Measurements from ENCODE around the gene ZFYVE28. TPM values are rescaled to one million over a fixed set of nuclear protein-coding genes. Genes with fewer than 3 reads are reported as not detected.

Gene ZFYVE28
- total and polyA plus RNA-seq, 12 donors = 4.3 to 24.6 (median 16.0) TPM

GRCh38 chr4:2324891-2325290, 93.6 kb downstream of the ZFYVE28 start:
- H3K4me1 ChIP-seq (replicated peaks in 1 of 2) = no peaks in the 10 kb centered on the region
- H3K27me3 ChIP-seq = no peaks in the 10 kb centered on the region
- H3K27ac ChIP-seq = no peak overlapping the region
- no peaks in the 10 kb centered on the region for H3K36me3 ChIP-seq (replicated peaks in 1 of 2)
- WGBS, 4 donors = 81 to 84% (median 83%) methylated on average over 1 of the region's 1 CpG
- TF ChIP-seq, protein P1, sequence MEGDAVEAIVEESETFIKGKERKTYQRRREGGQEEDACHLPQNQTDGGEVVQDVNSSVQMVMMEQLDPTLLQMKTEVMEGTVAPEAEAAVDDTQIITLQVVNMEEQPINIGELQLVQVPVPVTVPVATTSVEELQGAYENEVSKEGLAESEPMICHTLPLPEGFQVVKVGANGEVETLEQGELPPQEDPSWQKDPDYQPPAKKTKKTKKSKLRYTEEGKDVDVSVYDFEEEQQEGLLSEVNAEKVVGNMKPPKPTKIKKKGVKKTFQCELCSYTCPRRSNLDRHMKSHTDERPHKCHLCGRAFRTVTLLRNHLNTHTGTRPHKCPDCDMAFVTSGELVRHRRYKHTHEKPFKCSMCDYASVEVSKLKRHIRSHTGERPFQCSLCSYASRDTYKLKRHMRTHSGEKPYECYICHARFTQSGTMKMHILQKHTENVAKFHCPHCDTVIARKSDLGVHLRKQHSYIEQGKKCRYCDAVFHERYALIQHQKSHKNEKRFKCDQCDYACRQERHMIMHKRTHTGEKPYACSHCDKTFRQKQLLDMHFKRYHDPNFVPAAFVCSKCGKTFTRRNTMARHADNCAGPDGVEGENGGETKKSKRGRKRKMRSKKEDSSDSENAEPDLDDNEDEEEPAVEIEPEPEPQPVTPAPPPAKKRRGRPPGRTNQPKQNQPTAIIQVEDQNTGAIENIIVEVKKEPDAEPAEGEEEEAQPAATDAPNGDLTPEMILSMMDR (IDR thresholded peaks at IDR 0.05) = no peak
- no peak for TF ChIP-seq POLR2A (IDR thresholded peaks at IDR 0.05)
- DNase-seq = no peak
- intact Hi-C loops (cut with DNase I) = no loop called here
- no peak overlapping the region for H3K4me3 ChIP-seq
- peaks cover 0 to 10% (median 4%) of the 10 kb centered on the region in 3 donors for H3K9me3 ChIP-seq (replicated peaks in 1 of 3)

DNA sequence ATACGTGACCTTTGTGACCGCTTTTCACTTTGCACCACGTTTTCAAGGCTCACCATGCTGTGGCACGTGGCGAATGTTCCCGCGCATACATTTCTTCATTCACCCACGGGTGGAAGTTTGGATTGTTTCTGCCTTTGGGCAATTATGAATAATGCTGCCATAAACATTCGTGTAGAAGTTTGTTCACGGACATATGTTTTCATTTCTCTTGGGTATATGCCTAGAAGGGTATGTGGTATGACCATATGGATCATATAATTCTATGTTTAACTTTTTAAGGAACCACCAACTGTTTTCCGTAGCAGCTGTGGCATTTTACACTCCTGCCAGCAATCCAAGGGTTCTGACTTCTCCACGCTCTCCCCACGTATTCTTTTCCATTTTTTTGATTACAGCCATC, 95.6 kb downstream of the ZFYVE28 start:
- Histone ChIP-seq H3K36me3 (replicated peaks in 1 of 2) (no peaks in the 10 kb centered on the region), H3K27ac (no peak overlapping the region), H3K9me3 (replicated peaks in 1 of 3) (peaks cover 0 to 6% (median 0%) of the 10 kb centered on the region in 3 donors), H3K4me3 (no peak overlapping the region), H3K4me1 (replicated peaks in 1 of 2) (no peaks in the 10 kb centered on the region), H3K27me3 (no peaks in the 10 kb centered on the region)
- intact Hi-C loops (cut with DNase I) = no loop called here
- TF ChIP-seq, protein P1 (IDR thresholded peaks at IDR 0.05) = no peak
- no peak for TF ChIP-seq POLR2A (IDR thresholded peaks at IDR 0.05)
- DNase-seq = no peak
- WGBS, 4 donors = 86 to 93% (median 90%) methylated on average over 13 of the region's 13 CpGs

GRCh38 chr4:2322227-2322626, 96.2 kb downstream of the ZFYVE28 start:
- H3K9me3 ChIP-seq (replicated peaks in 1 of 3) = peaks cover 0 to under 1% (median 0%) of the 10 kb centered on the region in 3 donors
- H3K4me3 ChIP-seq = no peak overlapping the region
- peak in 1 of 7 donors; percentile 42 for DNase-seq
- TF ChIP-seq, protein P1 (IDR thresholded peaks at IDR 0.05) = no peak
- TF ChIP-seq POLR2A (IDR thresholded peaks at IDR 0.05) = no peak
- no peaks in the 10 kb centered on the region for H3K4me1 ChIP-seq (replicated peaks in 1 of 2)
- no peaks in the 10 kb centered on the region for H3K36me3 ChIP-seq (replicated peaks in 1 of 2)
- H3K27ac ChIP-seq = no peak overlapping the region
- intact Hi-C loops (cut with DNase I) = no loop called here
- no peaks in the 10 kb centered on the region for H3K27me3 ChIP-seq
- 84 to 97% (median 89%) methylated on average over 5 to 10 of the region's 10 CpGs for WGBS, 4 donors

GRCh38 chr4:2321279-2322196, 96.9 kb downstream of the ZFYVE28 start:
- no peaks in the 10 kb centered on the region for H3K36me3 ChIP-seq (replicated peaks in 1 of 2)
- intact Hi-C loops (cut with DNase I) = no loop called here
- no peak overlapping the region for H3K4me3 ChIP-seq
- no peaks in the 10 kb centered on the region for H3K27me3 ChIP-seq
- no peaks in the 10 kb centered on the region for H3K9me3 ChIP-seq (replicated peaks in 1 of 3)
- TF ChIP-seq, protein P1 (IDR thresholded peaks at IDR 0.05) = no peak
- no peak for TF ChIP-seq POLR2A (IDR thresholded peaks at IDR 0.05)
- no peaks in the 10 kb centered on the region for H3K4me1 ChIP-seq (replicated peaks in 1 of 2)
- no peak overlapping the region for H3K27ac ChIP-seq
- peak in 1 of 7 donors; percentile 25 for DNase-seq
- WGBS, 4 donors = 85 to 90% (median 89%) methylated on average over 11 to 22 of the region's 22 CpGs

Data from adrenal gland (tissue), 12 donors.